ENCODE data around the gene PTCHD1. TPM values are rescaled to one million over a fixed set of nuclear protein-coding genes. Genes with fewer than 3 reads are reported as not detected.

PTCHD1 gene
- total RNA-seq, 4 donors from 2014 or later, result 0.05 to 0.51 (median 0.11) TPM

DNA sequence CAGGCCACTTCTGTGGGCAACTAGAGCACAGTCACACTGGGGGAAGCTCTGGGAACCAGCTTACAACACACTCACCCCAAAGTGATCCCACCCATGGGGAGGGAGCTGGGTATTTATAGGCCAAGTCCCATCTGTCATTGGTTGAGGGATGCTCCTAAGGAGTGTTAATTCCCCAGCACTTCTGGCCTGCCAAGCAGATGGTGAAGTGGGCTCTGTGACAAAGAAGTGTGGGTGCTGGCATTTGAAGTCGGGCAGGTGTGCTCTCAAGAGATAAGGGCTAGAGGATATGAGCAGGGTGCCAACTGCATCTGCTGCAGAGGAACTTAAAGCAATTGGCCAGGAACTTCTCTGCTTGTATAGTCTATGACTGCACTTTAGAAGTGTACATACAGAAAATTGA lies 30.9 kb downstream of the PTCHD1 start:
- Histone ChIP-seq H3K36me3 (no peaks in the 10 kb centered on the region), H3K9me3 (no peaks in the 10 kb centered on the region), H3K27ac (no peak overlapping the region), H3K4me3 (no peak overlapping the region), H3K27me3 (peaks cover 0 to 4% (median 0%) of the 10 kb centered on the region in 3 donors), H3K4me1 (no peaks in the 10 kb centered on the region)
- ATAC-seq, result no peak
- intact Hi-C loops (cut with DNase I; ENCODE audit: low total_unique reads), result no loop called here
- TF ChIP-seq POLR2A (IDR thresholded peaks at IDR 0.05), result no peak
- TF ChIP-seq, protein P1, sequence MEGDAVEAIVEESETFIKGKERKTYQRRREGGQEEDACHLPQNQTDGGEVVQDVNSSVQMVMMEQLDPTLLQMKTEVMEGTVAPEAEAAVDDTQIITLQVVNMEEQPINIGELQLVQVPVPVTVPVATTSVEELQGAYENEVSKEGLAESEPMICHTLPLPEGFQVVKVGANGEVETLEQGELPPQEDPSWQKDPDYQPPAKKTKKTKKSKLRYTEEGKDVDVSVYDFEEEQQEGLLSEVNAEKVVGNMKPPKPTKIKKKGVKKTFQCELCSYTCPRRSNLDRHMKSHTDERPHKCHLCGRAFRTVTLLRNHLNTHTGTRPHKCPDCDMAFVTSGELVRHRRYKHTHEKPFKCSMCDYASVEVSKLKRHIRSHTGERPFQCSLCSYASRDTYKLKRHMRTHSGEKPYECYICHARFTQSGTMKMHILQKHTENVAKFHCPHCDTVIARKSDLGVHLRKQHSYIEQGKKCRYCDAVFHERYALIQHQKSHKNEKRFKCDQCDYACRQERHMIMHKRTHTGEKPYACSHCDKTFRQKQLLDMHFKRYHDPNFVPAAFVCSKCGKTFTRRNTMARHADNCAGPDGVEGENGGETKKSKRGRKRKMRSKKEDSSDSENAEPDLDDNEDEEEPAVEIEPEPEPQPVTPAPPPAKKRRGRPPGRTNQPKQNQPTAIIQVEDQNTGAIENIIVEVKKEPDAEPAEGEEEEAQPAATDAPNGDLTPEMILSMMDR (IDR thresholded peaks at IDR 0.05 in 4 of 5, conservative IDR thresholded peaks at IDR 0.05 in 1 of 5), result no peak
- no peak for DNase-seq
- in situ Hi-C loops (cut with MboI; ENCODE audit: low sequenced_read_pairs in 4 of 4), result no loop called here

DNA sequence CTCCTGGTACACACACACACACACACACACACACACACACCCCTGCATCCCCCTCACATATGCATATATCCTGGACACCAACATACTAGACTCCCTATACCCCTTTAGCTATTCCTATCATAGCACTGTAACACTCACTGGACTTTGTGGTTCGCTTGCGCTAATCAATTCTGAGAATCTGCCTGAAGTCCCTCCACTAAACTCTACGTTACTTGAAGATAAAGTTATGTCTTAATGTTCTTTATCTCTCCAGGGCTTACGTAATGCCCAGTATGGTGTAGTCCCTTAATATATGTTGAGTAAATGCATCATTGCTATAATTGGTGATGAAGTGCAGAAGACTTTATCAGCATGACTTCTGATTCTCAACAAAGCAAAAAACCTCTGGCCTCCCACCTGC lies 32.3 kb downstream of the PTCHD1 start:
- Histone ChIP-seq H3K4me3 (no peak overlapping the region), H3K27me3 (peaks cover 0 to 4% (median 0%) of the 10 kb centered on the region in 3 donors), H3K4me1 (no peaks in the 10 kb centered on the region), H3K9me3 (no peaks in the 10 kb centered on the region), H3K27ac (no peak overlapping the region), H3K36me3 (no peaks in the 10 kb centered on the region)
- in situ Hi-C loops (cut with MboI; ENCODE audit: low sequenced_read_pairs in 4 of 4), result no loop called here
- DNase-seq (no peak), ATAC-seq (no peak)
- TF ChIP-seq POLR2A (IDR thresholded peaks at IDR 0.05), result no peak
- TF ChIP-seq, protein P1 (IDR thresholded peaks at IDR 0.05 in 4 of 5, conservative IDR thresholded peaks at IDR 0.05 in 1 of 5), result no peak
- intact Hi-C loops (cut with DNase I; ENCODE audit: low total_unique reads), result no loop called here

DNA sequence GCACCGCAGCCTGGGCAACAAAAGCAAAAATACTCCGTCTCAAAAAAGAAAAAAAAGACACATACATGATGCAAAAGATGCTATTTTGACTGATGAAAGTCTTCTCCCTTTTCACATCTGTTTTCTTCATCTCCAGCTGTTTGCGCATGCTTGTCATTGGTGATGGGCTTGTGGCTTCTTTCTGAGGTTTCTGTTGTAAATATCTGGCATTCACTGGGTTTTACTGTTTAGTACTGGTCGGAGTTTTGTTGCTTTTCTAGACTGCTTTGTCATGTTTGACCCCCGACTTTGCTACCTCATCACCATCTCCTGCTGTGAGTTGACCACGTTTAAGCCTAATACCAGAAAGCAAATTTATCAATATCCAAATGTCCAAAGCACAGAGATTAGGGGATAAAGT lies 34.4 kb downstream of the PTCHD1 start:
- TF ChIP-seq, protein P1 (IDR thresholded peaks at IDR 0.05 in 4 of 5, conservative IDR thresholded peaks at IDR 0.05 in 1 of 5), result no peak
- TF ChIP-seq POLR2A (IDR thresholded peaks at IDR 0.05), result no peak

DNA sequence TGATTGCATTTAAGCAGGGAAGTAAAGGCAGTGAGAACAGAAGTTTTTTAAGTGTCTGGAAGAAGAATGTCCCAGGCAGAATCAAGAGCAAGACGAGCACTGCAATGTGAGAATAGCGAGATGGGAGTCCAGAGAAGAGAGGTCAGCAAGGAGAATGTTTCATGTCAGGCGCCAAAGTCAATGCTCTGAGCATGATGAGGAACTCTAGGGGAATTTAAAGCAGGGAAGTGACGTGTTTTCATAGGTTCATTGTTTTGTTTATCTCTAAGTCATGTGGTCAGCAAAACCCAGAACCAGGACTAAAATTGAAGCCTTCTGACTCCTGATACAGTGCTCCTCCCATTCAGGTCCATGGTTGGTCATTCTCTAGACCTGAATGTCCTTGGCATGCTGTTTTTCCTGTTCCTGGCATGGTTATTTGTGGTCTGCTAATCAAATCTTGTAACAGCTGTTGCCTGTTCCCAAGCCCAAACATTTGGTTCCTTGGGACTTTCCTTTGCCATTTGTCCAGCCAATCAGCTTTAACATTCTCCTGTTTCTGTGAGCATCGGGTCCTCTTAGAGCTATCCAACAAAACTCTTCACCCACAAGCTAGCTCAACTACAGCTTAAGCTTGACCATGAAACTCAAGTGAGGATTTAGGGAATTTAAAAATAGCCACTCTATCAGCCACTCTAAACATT lies 37.7 kb downstream of the PTCHD1 start:
- ATAC-seq, result peak; percentile 41 to 67

More for the DNA sequence above, 34.4 kb downstream of the PTCHD1 start:
- ATAC-seq, result no peak
- Histone ChIP-seq H3K9me3 (no peaks in the 10 kb centered on the region), H3K36me3 (no peaks in the 10 kb centered on the region), H3K27ac (no peak overlapping the region), H3K4me1 (peaks cover 0 to 5% of the 10 kb centered on the region in 2 donors), H3K27me3 (peaks cover 0 to 4% (median 0%) of the 10 kb centered on the region in 3 donors), H3K4me3 (no peak overlapping the region)
- no peak for DNase-seq
- intact Hi-C loops (cut with DNase I; ENCODE audit: low total_unique reads) (no loop called here), in situ Hi-C loops (cut with MboI; ENCODE audit: low sequenced_read_pairs in 4 of 4) (no loop called here)

More for the DNA sequence above, 37.7 kb downstream of the PTCHD1 start:
- H3K27me3 ChIP-seq, result peaks cover 0 to 4% (median 0%) of the 10 kb centered on the region in 3 donors
- no peak overlapping the region for H3K4me3 ChIP-seq
- no peaks in the 10 kb centered on the region for H3K9me3 ChIP-seq
- H3K4me1 ChIP-seq, result peaks cover 0 to 5% of the 10 kb centered on the region in 2 donors
- peak overlapping the region in 2 of 4 donors; percentile 18 to 36 for H3K27ac ChIP-seq
- H3K36me3 ChIP-seq, result no peaks in the 10 kb centered on the region
- in situ Hi-C loops (cut with MboI; ENCODE audit: low sequenced_read_pairs in 4 of 4), result no loop called here
- intact Hi-C loops (cut with DNase I; ENCODE audit: low total_unique reads), result no loop called here
- DNase-seq, result peak in 1 of 2 donors; percentile 10
- TF ChIP-seq POLR2A (IDR thresholded peaks at IDR 0.05), result no peak
- TF ChIP-seq, protein P1 (IDR thresholded peaks at IDR 0.05 in 4 of 5, conservative IDR thresholded peaks at IDR 0.05 in 1 of 5), result no peak
